ENCODE results near the gene ATRIP. TPM values are rescaled to one million over a fixed set of nuclear protein-coding genes. Genes with fewer than 3 reads are reported as not detected.
A peak's percentile ranks its signal among the peaks of the same experiment; 100 is the strongest.

Gene ATRIP
- total and polyA plus RNA-seq, 11 donors = 2.1 to 5.1 (median 3.6) TPM

- no peaks in the 10 kb centered on the region for H3K4me1 ChIP-seq
- peak in 3 of 5 donors; percentile 9 to 53 (median 13) for DNase-seq
- H3K27ac ChIP-seq = peak overlapping the region in 1 of 12 donors; percentile 24
- TF ChIP-seq, protein P1, sequence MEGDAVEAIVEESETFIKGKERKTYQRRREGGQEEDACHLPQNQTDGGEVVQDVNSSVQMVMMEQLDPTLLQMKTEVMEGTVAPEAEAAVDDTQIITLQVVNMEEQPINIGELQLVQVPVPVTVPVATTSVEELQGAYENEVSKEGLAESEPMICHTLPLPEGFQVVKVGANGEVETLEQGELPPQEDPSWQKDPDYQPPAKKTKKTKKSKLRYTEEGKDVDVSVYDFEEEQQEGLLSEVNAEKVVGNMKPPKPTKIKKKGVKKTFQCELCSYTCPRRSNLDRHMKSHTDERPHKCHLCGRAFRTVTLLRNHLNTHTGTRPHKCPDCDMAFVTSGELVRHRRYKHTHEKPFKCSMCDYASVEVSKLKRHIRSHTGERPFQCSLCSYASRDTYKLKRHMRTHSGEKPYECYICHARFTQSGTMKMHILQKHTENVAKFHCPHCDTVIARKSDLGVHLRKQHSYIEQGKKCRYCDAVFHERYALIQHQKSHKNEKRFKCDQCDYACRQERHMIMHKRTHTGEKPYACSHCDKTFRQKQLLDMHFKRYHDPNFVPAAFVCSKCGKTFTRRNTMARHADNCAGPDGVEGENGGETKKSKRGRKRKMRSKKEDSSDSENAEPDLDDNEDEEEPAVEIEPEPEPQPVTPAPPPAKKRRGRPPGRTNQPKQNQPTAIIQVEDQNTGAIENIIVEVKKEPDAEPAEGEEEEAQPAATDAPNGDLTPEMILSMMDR (IDR thresholded peaks at IDR 0.05) = no peak
- TF ChIP-seq POLR2A (IDR thresholded peaks at IDR 0.05) = no peak
- intact Hi-C loops (cut with DNase I) = no loop called here
- H3K9me3 ChIP-seq = no peaks in the 10 kb centered on the region
- peaks cover 0 to 92% (median 78%) of the 10 kb centered on the region in 9 donors for H3K36me3 ChIP-seq
- no peak for ATAC-seq
- H3K27me3 ChIP-seq = no peaks in the 10 kb centered on the region
- H3K4me3 ChIP-seq = no peak overlapping the region
- 93 to 98% (median 94%) methylated on average over 10 to 14 of the region's 14 CpGs for WGBS, 4 donors
Measured at GRCh38 chr3:48413611-48414010, 32.9 kb upstream of the ATRIP start.

DNA sequence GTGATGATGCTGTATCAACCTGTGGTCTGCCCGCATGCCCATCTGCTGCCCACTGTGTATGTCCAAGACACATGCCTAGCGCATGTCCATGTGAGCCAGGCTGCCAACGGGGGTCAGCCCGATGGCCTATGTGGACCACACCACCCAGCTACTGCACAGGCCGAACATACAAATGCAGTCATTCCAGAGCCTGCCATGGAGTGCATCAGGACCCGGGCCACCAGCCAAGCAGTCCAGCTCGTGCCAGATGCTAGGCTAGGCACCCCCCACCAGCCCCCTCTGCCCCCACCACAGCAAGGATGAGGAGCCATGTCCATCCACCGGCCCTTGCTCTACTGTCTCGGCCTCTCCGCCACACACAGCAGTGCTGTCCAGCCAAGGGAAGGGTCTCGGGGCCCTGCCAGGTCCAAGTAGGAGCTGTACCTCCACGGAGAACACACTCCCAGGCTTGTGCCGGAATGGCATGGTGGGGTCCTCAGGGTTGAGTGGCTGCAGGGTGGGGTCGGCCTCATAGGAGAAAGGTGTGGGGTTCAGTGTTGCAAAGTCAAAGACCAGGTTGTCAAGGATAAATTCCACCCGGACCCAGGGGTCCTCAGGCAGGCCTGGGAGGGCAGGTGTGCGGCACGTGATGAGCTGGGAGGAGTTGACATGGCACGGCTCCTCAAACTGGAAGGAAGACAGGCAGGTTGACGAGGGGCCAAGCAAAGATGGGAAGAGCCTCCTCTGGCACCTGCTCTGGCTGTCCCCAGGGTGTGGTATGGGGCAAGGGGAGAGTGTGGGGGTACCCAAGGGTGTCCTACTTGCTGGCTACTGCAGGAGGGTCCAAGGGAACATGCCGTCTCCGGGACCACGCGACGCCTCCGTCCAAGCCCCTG is 31.9 kb upstream of the ATRIP start:
- DNase-seq = peak in 2 of 5 donors; percentile 21 to 25
- Histone ChIP-seq H3K4me1 (no peaks in the 10 kb centered on the region), H3K9me3 (no peaks in the 10 kb centered on the region), H3K27ac (peak overlapping the region in 1 of 12 donors; percentile 38), H3K36me3 (peaks cover 0 to 91% (median 69%) of the 10 kb centered on the region in 9 donors), H3K27me3 (no peaks in the 10 kb centered on the region), H3K4me3 (no peak overlapping the region)
- WGBS, 4 donors = 87 to 90% (median 89%) methylated on average over 21 to 25 of the region's 25 CpGs
- TF ChIP-seq, protein P1 (IDR thresholded peaks at IDR 0.05) = no peak
- TF ChIP-seq POLR2A (IDR thresholded peaks at IDR 0.05) = no peak
- ATAC-seq = peak in 1 of 4 donors; percentile 37
- intact Hi-C loops (cut with DNase I) = no loop called here

- Histone ChIP-seq H3K36me3 (peaks cover 0 to 86% (median 61%) of the 10 kb centered on the region in 9 donors), H3K9me3 (no peaks in the 10 kb centered on the region), H3K4me1 (no peaks in the 10 kb centered on the region), H3K27me3 (no peaks in the 10 kb centered on the region), H3K27ac (no peak overlapping the region), H3K4me3 (no peak overlapping the region)
- ATAC-seq (no peak), DNase-seq (peak in 2 of 5 donors; percentile 25 to 40)
- intact Hi-C loops (cut with DNase I) = no loop called here
- WGBS, 4 donors = 92 to 95% (median 94%) methylated on average over 21 to 24 of the region's 24 CpGs
- TF ChIP-seq, protein P1 (IDR thresholded peaks at IDR 0.05) = no peak
- no peak for TF ChIP-seq POLR2A (IDR thresholded peaks at IDR 0.05)
Measured at GRCh38 chr3:48415251-48415953, 31.1 kb upstream of the ATRIP start.

GRCh38 chr3:48416091-48416505 is 30.4 kb upstream of the ATRIP start:
- Histone ChIP-seq H3K27ac (no peak overlapping the region), H3K27me3 (no peaks in the 10 kb centered on the region), H3K36me3 (peaks cover 0 to 84% (median 54%) of the 10 kb centered on the region in 9 donors), H3K4me1 (peaks cover 0 to under 1% (median 0%) of the 10 kb centered on the region in 12 donors), H3K9me3 (no peaks in the 10 kb centered on the region), H3K4me3 (no peak overlapping the region)
- TF ChIP-seq, protein P1 (IDR thresholded peaks at IDR 0.05) = no peak
- no peak for TF ChIP-seq POLR2A (IDR thresholded peaks at IDR 0.05)
- intact Hi-C loops (cut with DNase I) = no loop called here
- peak in 2 of 5 donors; percentile 20 to 37 for DNase-seq
- 90 to 95% (median 92%) methylated on average over 12 to 14 of the region's 14 CpGs for WGBS, 4 donors
- ATAC-seq = no peak

All from heart left ventricle (tissue), 16 donors.